ENCODE results near the gene ITIH5. TPM values are rescaled to one million over a fixed set of nuclear protein-coding genes. Genes with fewer than 3 reads are reported as not detected.
A peak's percentile ranks its signal among the peaks of the same experiment; 100 is the strongest.
"Not testable (repeated sequence)": the region's sequence is repeated elsewhere in the genome, so short reads cannot be mapped to it uniquely, and the experiment has no call there.

ITIH5 gene
- 0.36 TPM for polyA plus RNA-seq (2013, experiment 1 of 2)
- 0.37 TPM for polyA plus RNA-seq (2013, experiment 2 of 2)

DNA sequence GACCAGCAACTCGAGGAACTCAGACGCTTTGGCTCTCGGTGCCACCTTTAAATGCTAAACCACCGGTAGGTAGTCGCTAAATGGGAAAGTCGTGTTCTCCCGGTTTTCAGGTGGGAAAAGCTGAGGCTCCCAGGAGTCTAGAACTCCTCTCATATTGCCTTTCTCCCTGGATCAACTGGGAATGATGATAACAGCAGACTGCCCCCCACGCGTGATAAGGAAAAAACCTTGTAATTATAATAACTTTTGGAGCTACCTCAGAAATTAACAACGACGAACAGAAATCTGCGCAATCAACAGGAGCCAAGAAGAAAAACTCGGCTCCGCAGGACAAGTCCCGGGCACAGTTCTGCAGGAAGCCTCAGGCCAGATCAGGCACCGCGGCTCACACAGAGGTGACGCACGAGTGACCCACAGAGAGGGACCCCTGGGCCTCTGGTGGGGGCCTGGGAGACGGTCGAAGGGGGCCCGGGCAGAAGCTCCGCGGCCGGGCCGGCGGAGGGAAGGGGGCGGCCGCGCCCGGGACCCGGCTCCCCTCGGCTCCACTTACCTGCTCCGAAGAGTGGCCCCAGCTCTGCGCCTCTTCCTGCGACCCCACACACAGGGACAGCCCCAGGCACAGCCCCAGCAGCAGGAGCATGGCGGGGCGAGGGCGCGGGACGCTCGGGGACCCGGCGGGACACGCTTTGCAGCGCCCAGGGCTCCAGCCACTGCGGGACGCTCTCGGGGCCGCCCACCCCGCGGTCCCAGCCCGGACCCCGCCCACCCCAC is at the start of gene ITIH5:
TSS of gene ITIH5 (minus strand) at position 714 of the 771 bp plus-strand sequence. CDS start at position 640, 74 bp downstream.
- Histone ChIP-seq H3K79me1 (ENCODE audit: low read depth, low read length) (no peaks in the 10 kb centered on the region), H3K27me3 (ENCODE audit: control insufficient read depth in 3 of 3, insufficient read depth in 3 of 3, low read depth in 1 of 3, low read length in 3 of 3) (peaks cover 4 to 46% (median 26%) of the 10 kb centered on the region in 3 experiments), H2BK15ac (ENCODE audit: low read length) (no peak within 1 kb of the TSS), H2AK5ac (ENCODE audit: low read depth, low read length) (no peak within 1 kb of the TSS), H2BK12ac (ENCODE audit: low read length) (no peak within 1 kb of the TSS), H3K9me3 (replicated peaks in 1 of 2; ENCODE audit: control insufficient read depth in 2 of 2, insufficient read depth in 1 of 2, low read depth in 1 of 2, low read length in 2 of 2) (no peaks in the 10 kb centered on the region), H3K4me2 (ENCODE audit: insufficient read depth, low read length, poor library complexity, severe bottlenecking) (peak within 1 kb of the TSS; percentile 87), H2AFZ (ENCODE audit: low read length) (peak within 1 kb of the TSS; percentile 91), H2BK5ac (ENCODE audit: low read length) (no peak within 1 kb of the TSS), H3K18ac (ENCODE audit: low read length) (peak within 1 kb of the TSS; percentile 69), H3K36me3 (replicated peaks in 1 of 2; ENCODE audit: control insufficient read depth in 2 of 2, insufficient read depth in 2 of 2, low read length in 2 of 2) (no peaks in the 10 kb centered on the region), H3K4me3 (ENCODE audit: low read length in 2 of 2) (peak within 1 kb of the TSS in 1 of 2 donors; percentile 91), H3K27ac (replicated peaks; ENCODE audit: low read length) (no peak within 1 kb of the TSS), H3K14ac (ENCODE audit: low read length) (no peak within 1 kb of the TSS), H3K9ac (ENCODE audit: low read depth, low read length, poor library complexity) (peak within 1 kb of the TSS; percentile 66), H3K23ac (ENCODE audit: low read depth, low read length, poor library complexity) (peak within 1 kb of the TSS; percentile 68), H2BK120ac (ENCODE audit: low read depth, low read length) (no peak within 1 kb of the TSS), H4K8ac (ENCODE audit: low read depth, low read length) (no peak within 1 kb of the TSS), H4K91ac (ENCODE audit: low read depth, low read length, poor library complexity) (no peak within 1 kb of the TSS), H3K4ac (ENCODE audit: low read length) (no peak within 1 kb of the TSS), H3K4me1 (ENCODE audit: control insufficient read depth in 2 of 2, insufficient read depth in 1 of 2, low read depth in 1 of 2, low read length in 2 of 2) (peaks cover 0 to 6% of the 10 kb centered on the region in 2 donors)
- DNase-seq (ENCODE audit: low spot score): peak; percentile 35
- WGBS, 2 donors (ENCODE audit: extremely low coverage in 2 of 2, insufficient read length in 2 of 2, insufficient replicate concordance in 1 of 2): no CpG with 5 or more reads among the region's 54 CpGs

DNA sequence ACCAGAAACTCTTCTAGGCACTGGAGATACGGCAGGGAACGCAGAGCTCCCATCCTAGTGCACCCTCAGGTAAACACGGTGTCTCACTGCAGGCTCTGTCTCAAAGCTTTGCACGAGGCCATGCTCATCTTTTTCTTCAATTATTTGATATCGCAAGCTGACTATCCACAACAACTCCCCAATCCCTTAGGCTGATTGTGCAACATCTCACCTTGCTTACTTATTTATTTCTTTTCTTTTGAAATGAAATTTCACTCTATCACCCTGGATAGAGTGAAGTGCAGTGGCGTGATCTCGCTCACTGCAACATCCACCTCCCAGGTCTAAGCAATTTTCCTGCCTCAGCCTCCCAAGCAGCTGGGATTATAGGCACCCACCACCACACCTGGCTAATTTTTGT is 48.7 kb upstream of the ITIH5 start:
- no peak overlapping the region for H2BK15ac ChIP-seq (ENCODE audit: low read length)
- no peak overlapping the region for H3K27ac ChIP-seq (replicated peaks; ENCODE audit: low read length)
- H3K4ac ChIP-seq (ENCODE audit: low read length): no peak overlapping the region
- H4K91ac ChIP-seq (ENCODE audit: low read depth, low read length, poor library complexity): no peak overlapping the region
- no peaks in the 10 kb centered on the region for H3K36me3 ChIP-seq (replicated peaks in 1 of 2; ENCODE audit: control insufficient read depth in 2 of 2, insufficient read depth in 2 of 2, low read length in 2 of 2)
- no peak overlapping the region for H3K9ac ChIP-seq (ENCODE audit: low read depth, low read length, poor library complexity)
- no peak overlapping the region for H3K4me3 ChIP-seq (ENCODE audit: low read length in 2 of 2)
- no peak for DNase-seq (ENCODE audit: low spot score)
- H2BK5ac ChIP-seq (ENCODE audit: low read length): no peak overlapping the region
- no peaks in the 10 kb centered on the region for H3K9me3 ChIP-seq (replicated peaks in 1 of 2; ENCODE audit: control insufficient read depth in 2 of 2, insufficient read depth in 1 of 2, low read depth in 1 of 2, low read length in 2 of 2)
- no peak overlapping the region for H4K8ac ChIP-seq (ENCODE audit: low read depth, low read length)
- H2AK5ac ChIP-seq (ENCODE audit: low read depth, low read length): no peak overlapping the region
- no CpG with 5 or more reads among the region's 7 CpGs for WGBS, 2 donors (ENCODE audit: extremely low coverage in 2 of 2, insufficient read length in 2 of 2, insufficient replicate concordance in 1 of 2)
- H3K23ac ChIP-seq (ENCODE audit: low read depth, low read length, poor library complexity): no peak overlapping the region
- H3K79me1 ChIP-seq (ENCODE audit: low read depth, low read length): no peaks in the 10 kb centered on the region
- H3K14ac ChIP-seq (ENCODE audit: low read length): no peak overlapping the region
- H2AFZ ChIP-seq (ENCODE audit: low read length): no peak overlapping the region
- peaks cover 0 to 2% (median 0%) of the 10 kb centered on the region in 3 experiments for H3K27me3 ChIP-seq (ENCODE audit: control insufficient read depth in 3 of 3, insufficient read depth in 3 of 3, low read depth in 1 of 3, low read length in 3 of 3)
- H2BK12ac ChIP-seq (ENCODE audit: low read length): no peak overlapping the region
- H2BK120ac ChIP-seq (ENCODE audit: low read depth, low read length): no peak overlapping the region
- no peak overlapping the region for H3K4me2 ChIP-seq (ENCODE audit: insufficient read depth, low read length, poor library complexity, severe bottlenecking)
- H3K4me1 ChIP-seq (ENCODE audit: control insufficient read depth in 2 of 2, insufficient read depth in 1 of 2, low read depth in 1 of 2, low read length in 2 of 2): no peaks in the 10 kb centered on the region
- H3K18ac ChIP-seq (ENCODE audit: low read length): no peak overlapping the region

DNA sequence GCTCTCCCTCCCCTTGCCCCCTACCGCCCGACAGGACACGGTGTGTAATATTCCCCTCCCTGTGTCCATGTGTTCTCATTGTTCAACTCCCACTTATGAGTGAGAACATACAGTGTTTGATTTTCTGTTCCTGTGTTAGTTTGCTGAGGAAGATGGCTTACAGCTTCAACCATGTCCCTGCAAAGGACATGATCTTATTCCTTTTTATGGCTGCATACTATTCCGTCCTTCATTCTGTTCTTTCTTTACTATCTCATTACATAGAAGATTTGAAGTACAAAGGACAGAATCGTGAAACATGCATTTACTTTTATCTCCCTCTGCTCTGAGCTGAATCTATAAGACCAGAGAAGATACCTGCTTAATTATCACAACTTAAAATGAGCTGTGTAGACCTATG is 44.3 kb upstream of the ITIH5 start:
- H3K27ac ChIP-seq (replicated peaks; ENCODE audit: low read length): not testable (repeated sequence)
- WGBS, 2 donors (ENCODE audit: extremely low coverage in 2 of 2, insufficient read length in 2 of 2, insufficient replicate concordance in 1 of 2): no CpG with 5 or more reads among the region's 5 CpGs

DNA sequence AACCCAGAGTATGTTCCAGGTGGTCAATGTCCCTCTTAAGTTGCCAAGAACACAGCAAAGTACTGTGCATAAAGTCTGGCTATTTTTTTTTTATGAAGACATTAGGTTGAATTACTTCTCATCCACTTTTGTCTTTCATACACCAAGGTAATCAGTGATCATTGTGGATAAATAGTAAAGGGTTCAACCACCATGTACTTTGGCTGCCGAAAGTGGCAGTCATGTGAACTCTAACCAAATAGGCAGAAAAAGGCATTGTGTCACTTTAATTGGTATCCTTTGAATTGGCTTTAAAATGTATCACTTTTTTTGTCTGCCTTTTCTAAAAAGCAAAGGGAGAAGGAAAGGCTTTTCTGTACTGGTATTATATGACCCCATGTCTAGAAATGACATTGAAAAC is 43.7 kb upstream of the ITIH5 start:
- DNase-seq (ENCODE audit: low spot score): no peak
- Histone ChIP-seq H3K4me3 (ENCODE audit: low read length in 2 of 2) (no peak overlapping the region), H2AFZ (ENCODE audit: low read length) (no peak overlapping the region), H2BK12ac (ENCODE audit: low read length) (no peak overlapping the region), H4K8ac (ENCODE audit: low read depth, low read length) (no peak overlapping the region), H3K27me3 (ENCODE audit: control insufficient read depth in 3 of 3, insufficient read depth in 3 of 3, low read depth in 1 of 3, low read length in 3 of 3) (peaks cover 0 to 2% (median 0%) of the 10 kb centered on the region in 3 experiments), H3K9me3 (replicated peaks in 1 of 2; ENCODE audit: control insufficient read depth in 2 of 2, insufficient read depth in 1 of 2, low read depth in 1 of 2, low read length in 2 of 2) (no peaks in the 10 kb centered on the region), H3K18ac (ENCODE audit: low read length) (no peak overlapping the region), H3K4ac (ENCODE audit: low read length) (no peak overlapping the region), H3K27ac (replicated peaks; ENCODE audit: low read length) (no peak overlapping the region), H3K4me1 (ENCODE audit: control insufficient read depth in 2 of 2, insufficient read depth in 1 of 2, low read depth in 1 of 2, low read length in 2 of 2) (no peaks in the 10 kb centered on the region), H3K9ac (ENCODE audit: low read depth, low read length, poor library complexity) (no peak overlapping the region), H3K79me1 (ENCODE audit: low read depth, low read length) (no peaks in the 10 kb centered on the region), H2BK5ac (ENCODE audit: low read length) (no peak overlapping the region), H3K36me3 (replicated peaks in 1 of 2; ENCODE audit: control insufficient read depth in 2 of 2, insufficient read depth in 2 of 2, low read length in 2 of 2) (no peaks in the 10 kb centered on the region), H2BK15ac (ENCODE audit: low read length) (no peak overlapping the region), H2BK120ac (ENCODE audit: low read depth, low read length) (no peak overlapping the region), H3K14ac (ENCODE audit: low read length) (no peak overlapping the region), H3K4me2 (ENCODE audit: insufficient read depth, low read length, poor library complexity, severe bottlenecking) (no peak overlapping the region), H4K91ac (ENCODE audit: low read depth, low read length, poor library complexity) (no peak overlapping the region), H2AK5ac (ENCODE audit: low read depth, low read length) (no peak overlapping the region), H3K23ac (ENCODE audit: low read depth, low read length, poor library complexity) (no peak overlapping the region)
- no CpG with 5 or more reads among the region's 1 CpG for WGBS, 2 donors (ENCODE audit: extremely low coverage in 2 of 2, insufficient read length in 2 of 2, insufficient replicate concordance in 1 of 2)

More for the DNA sequence above, 44.3 kb upstream of the ITIH5 start:
- not testable (repeated sequence) for H3K79me1 ChIP-seq (ENCODE audit: low read depth, low read length); H2BK12ac ChIP-seq (ENCODE audit: low read length); H3K9me3 ChIP-seq (replicated peaks in 1 of 2; ENCODE audit: control insufficient read depth in 2 of 2, insufficient read depth in 1 of 2, low read depth in 1 of 2, low read length in 2 of 2); H2BK15ac ChIP-seq (ENCODE audit: low read length); H3K4me1 ChIP-seq (ENCODE audit: control insufficient read depth in 2 of 2, insufficient read depth in 1 of 2, low read depth in 1 of 2, low read length in 2 of 2); H3K23ac ChIP-seq (ENCODE audit: low read depth, low read length, poor library complexity); H3K27me3 ChIP-seq (ENCODE audit: control insufficient read depth in 3 of 3, insufficient read depth in 3 of 3, low read depth in 1 of 3, low read length in 3 of 3); DNase-seq (ENCODE audit: low spot score); H2AK5ac ChIP-seq (ENCODE audit: low read depth, low read length); H3K9ac ChIP-seq (ENCODE audit: low read depth, low read length, poor library complexity); H2AFZ ChIP-seq (ENCODE audit: low read length); H3K18ac ChIP-seq (ENCODE audit: low read length); H4K91ac ChIP-seq (ENCODE audit: low read depth, low read length, poor library complexity); H3K14ac ChIP-seq (ENCODE audit: low read length); H3K36me3 ChIP-seq (replicated peaks in 1 of 2; ENCODE audit: control insufficient read depth in 2 of 2, insufficient read depth in 2 of 2, low read length in 2 of 2); H3K4ac ChIP-seq (ENCODE audit: low read length); H3K4me2 ChIP-seq (ENCODE audit: insufficient read depth, low read length, poor library complexity, severe bottlenecking); H4K8ac ChIP-seq (ENCODE audit: low read depth, low read length); H2BK5ac ChIP-seq (ENCODE audit: low read length); H2BK120ac ChIP-seq (ENCODE audit: low read depth, low read length); H3K4me3 ChIP-seq (ENCODE audit: low read length in 2 of 2)

All from neuronal stem cell (in vitro differentiated cells).